ENCODE measurements around the gene TPSAB1.

GRCh38 chr16:1290063-1290501 lies 49.6 kb downstream of the TPSAB1 start:
- TF ChIP-seq TCF4 (CRISPR knock-in tag; IDR thresholded peaks at IDR 0.05; ENCODE audit: borderline replicate concordance) = no peak
- no peak for TF ChIP-seq CREB5 (CRISPR knock-in tag; IDR thresholded peaks at IDR 0.05; ENCODE audit: low read depth)
- TF ChIP-seq TSHZ2 (CRISPR knock-in tag; IDR thresholded peaks at IDR 0.05) = no peak
- TF ChIP-seq OSR1 (CRISPR knock-in tag; IDR thresholded peaks at IDR 0.05) = no peak
- TF ChIP-seq BACH2 (CRISPR knock-in tag; IDR thresholded peaks at IDR 0.05; ENCODE audit: borderline replicate concordance) = no peak
- TF ChIP-seq ESRRG (CRISPR knock-in tag; IDR thresholded peaks at IDR 0.05) = no peak
- no peak for TF ChIP-seq PATZ1 (CRISPR knock-in tag; IDR thresholded peaks at IDR 0.05; ENCODE audit: borderline replicate concordance)
- no peak for TF ChIP-seq PPARA (CRISPR knock-in tag; IDR thresholded peaks at IDR 0.05; ENCODE audit: borderline replicate concordance)
- no peak for TF ChIP-seq ISL1 (CRISPR knock-in tag; IDR thresholded peaks at IDR 0.05)
- TF ChIP-seq ARNTL (CRISPR knock-in tag; IDR thresholded peaks at IDR 0.05; ENCODE audit: borderline replicate concordance, low read depth) = no peak

Measured in SK-N-SH treated with all-trans-retinoic acid at 6 μM for 48 hours (cell line).